Endothelial cell (in vitro differentiated cells): ENCODE measurements around the gene TIMP3. TPM values are rescaled to one million over a fixed set of nuclear protein-coding genes. Genes with fewer than 3 reads are reported as not detected.

Experiments used
- DNase-seq: peaks from one replicate; pipeline ENCODE4 v3.0.0; 2021; ENCODE audit warnings: low spot score
- H3K27ac Mint-ChIP-seq: one replicate; pipeline ENCODE4 v1.8.0; 2021; ENCODE audit warnings: mixed read lengths, inconsistent platforms; ENCODE audit not compliant: unreplicated experiment
- H3K27me3 Mint-ChIP-seq: one replicate; pipeline ENCODE4 v1.8.0; 2021; ENCODE audit warnings: mild to moderate bottlenecking, moderate library complexity, mixed read lengths, inconsistent platforms; ENCODE audit not compliant: unreplicated experiment
- H3K36me3 Mint-ChIP-seq: one replicate; pipeline ENCODE4 v1.8.0; 2021; ENCODE audit warnings: mild to moderate bottlenecking, low read depth, mixed read lengths, inconsistent platforms; ENCODE audit not compliant: unreplicated experiment
- H3K4me1 Mint-ChIP-seq: one replicate; pipeline ENCODE4 v1.8.0; 2021; ENCODE audit warnings: mild to moderate bottlenecking, mixed read lengths, inconsistent platforms; ENCODE audit not compliant: unreplicated experiment
- H3K4me3 Mint-ChIP-seq: one replicate; pipeline ENCODE4 v1.8.0; 2021; ENCODE audit warnings: mild to moderate bottlenecking, mixed read lengths, inconsistent platforms; ENCODE audit not compliant: unreplicated experiment
- H3K9me3 Mint-ChIP-seq: one replicate; pipeline ENCODE4 v1.8.0; 2021; ENCODE audit warnings: mixed read lengths, inconsistent platforms; ENCODE audit not compliant: unreplicated experiment
- total RNA-seq: library from RNA; stranded (reverse); fragmentation: NEBNext Ultra II Directional; extraction: Animal tissue kit (Norgen Biotek cat#: 25700); gene quantifications from one replicate; pipeline ENCODE4 v1.2.1, GENCODE V29; 2021; ENCODE audit not compliant: unreplicated experiment
- TF ChIP-seq, protein P1 (sequence below): fragments of 200-600 bp; sonication (generic); IDR thresholded peaks from one replicate; pipeline ENCODE4 v1.5.0; 2021; ENCODE audit warnings: antibody characterized with exemption; ENCODE audit not compliant: unreplicated experiment

Gene TIMP3
- total RNA-seq, 1 donor from 2014 or later: 73.5 TPM

GRCh38 chr22:32803020-32803737 lies 1.7 kb downstream of the TIMP3 start:
- H3K4me3 Mint-ChIP-seq: peak overlapping the region; percentile 97
- H3K4me1 Mint-ChIP-seq: peaks cover 24% of the 10 kb centered on the region
- no peaks in the 10 kb centered on the region for H3K36me3 Mint-ChIP-seq
- TF ChIP-seq, protein P1, sequence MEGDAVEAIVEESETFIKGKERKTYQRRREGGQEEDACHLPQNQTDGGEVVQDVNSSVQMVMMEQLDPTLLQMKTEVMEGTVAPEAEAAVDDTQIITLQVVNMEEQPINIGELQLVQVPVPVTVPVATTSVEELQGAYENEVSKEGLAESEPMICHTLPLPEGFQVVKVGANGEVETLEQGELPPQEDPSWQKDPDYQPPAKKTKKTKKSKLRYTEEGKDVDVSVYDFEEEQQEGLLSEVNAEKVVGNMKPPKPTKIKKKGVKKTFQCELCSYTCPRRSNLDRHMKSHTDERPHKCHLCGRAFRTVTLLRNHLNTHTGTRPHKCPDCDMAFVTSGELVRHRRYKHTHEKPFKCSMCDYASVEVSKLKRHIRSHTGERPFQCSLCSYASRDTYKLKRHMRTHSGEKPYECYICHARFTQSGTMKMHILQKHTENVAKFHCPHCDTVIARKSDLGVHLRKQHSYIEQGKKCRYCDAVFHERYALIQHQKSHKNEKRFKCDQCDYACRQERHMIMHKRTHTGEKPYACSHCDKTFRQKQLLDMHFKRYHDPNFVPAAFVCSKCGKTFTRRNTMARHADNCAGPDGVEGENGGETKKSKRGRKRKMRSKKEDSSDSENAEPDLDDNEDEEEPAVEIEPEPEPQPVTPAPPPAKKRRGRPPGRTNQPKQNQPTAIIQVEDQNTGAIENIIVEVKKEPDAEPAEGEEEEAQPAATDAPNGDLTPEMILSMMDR: no peak
- no peak for DNase-seq
- peaks cover 11% of the 10 kb centered on the region for H3K27me3 Mint-ChIP-seq
- H3K9me3 Mint-ChIP-seq: no peaks in the 10 kb centered on the region
- no peak overlapping the region for H3K27ac Mint-ChIP-seq

GRCh38 chr22:32803738-32804435 lies 2.4 kb downstream of the TIMP3 start:
- peak overlapping the region; percentile 97 for H3K4me3 Mint-ChIP-seq
- H3K4me1 Mint-ChIP-seq: peaks cover 24% of the 10 kb centered on the region
- H3K9me3 Mint-ChIP-seq: no peaks in the 10 kb centered on the region
- H3K27me3 Mint-ChIP-seq: peaks cover 11% of the 10 kb centered on the region
- DNase-seq: no peak
- H3K27ac Mint-ChIP-seq: no peak overlapping the region
- no peaks in the 10 kb centered on the region for H3K36me3 Mint-ChIP-seq
- TF ChIP-seq, protein P1: no peak

DNA sequence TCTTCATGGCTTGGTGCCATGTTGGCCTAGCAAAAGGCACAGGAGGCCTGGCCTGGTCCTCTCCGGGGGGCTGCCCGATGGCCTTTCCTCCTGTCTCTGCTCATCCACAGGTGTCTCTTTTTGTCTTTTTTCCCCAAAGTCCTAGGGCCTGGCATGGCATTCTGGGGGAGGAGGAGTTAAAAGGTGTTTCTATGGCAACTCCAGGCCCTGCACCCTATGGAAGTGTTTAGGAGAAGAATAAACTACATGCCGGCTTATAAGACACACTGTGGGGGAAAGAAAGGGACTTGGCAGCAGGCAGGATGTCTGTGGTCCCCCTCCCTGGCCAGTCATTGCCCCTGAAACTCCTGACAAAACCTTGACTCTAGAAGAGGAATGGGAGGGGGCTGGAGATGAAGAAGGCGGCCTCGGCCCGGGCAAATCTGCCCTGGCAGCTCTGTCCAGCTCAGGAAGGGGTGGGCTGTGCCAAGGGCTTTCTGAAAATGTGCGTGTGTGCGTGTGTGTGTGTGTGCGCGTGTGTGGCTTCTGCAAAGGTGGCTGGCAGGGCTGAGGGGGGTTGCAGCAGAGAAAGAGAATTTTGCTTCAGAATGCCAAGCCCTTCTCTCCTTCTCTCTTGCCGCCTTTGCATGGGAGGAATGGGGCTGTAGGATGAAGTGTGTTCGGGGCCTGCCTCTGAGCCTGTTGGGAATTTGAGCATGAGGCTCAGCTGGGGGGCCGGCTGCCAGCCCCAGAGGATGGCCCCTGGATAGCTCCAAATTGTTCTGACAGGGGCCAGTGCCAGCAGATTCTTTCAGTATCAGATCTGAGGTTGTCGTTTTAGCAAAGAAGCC lies 3.2 kb downstream of the TIMP3 start:
- H3K9me3 Mint-ChIP-seq: no peaks in the 10 kb centered on the region
- peak overlapping the region; percentile 97 for H3K4me3 Mint-ChIP-seq
- peaks cover 26% of the 10 kb centered on the region for H3K4me1 Mint-ChIP-seq
- peaks cover 11% of the 10 kb centered on the region for H3K27me3 Mint-ChIP-seq
- H3K36me3 Mint-ChIP-seq: no peaks in the 10 kb centered on the region
- TF ChIP-seq, protein P1: no peak
- no peak for DNase-seq
- H3K27ac Mint-ChIP-seq: no peak overlapping the region

DNA sequence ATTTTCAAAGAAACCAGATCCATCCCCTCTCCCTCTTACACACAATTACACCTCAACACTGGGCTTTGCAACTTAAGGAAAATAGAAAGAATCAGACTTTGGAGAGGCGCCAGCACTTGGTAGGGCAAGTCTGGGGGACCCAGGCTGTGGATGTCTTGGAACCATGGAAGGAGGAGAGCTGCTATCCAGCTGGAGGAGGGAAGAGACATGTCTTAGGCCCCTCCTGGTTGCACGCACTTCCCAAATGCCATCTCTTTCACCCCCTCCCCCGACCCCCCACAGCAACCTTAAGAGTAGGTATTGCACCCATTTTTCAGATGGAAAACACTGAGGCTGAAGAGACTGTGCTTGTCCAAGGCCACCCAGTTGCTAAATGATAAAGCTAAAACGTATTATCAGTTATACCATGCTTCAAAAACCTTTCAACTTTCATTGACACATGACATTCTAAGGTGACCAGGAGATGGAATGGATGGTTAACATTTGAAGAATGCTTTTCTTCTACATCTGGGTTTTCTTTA lies 3.9 kb downstream of the TIMP3 start:
- H3K36me3 Mint-ChIP-seq: no peaks in the 10 kb centered on the region
- H3K4me1 Mint-ChIP-seq: peaks cover 32% of the 10 kb centered on the region
- no peak overlapping the region for H3K27ac Mint-ChIP-seq
- no peaks in the 10 kb centered on the region for H3K9me3 Mint-ChIP-seq
- TF ChIP-seq, protein P1: no peak
- H3K4me3 Mint-ChIP-seq: peak overlapping the region; percentile 15
- DNase-seq: no peak
- peaks cover 11% of the 10 kb centered on the region for H3K27me3 Mint-ChIP-seq
